HFFc6 (cell line): ENCODE results near the gene PLXDC1. TPM values are rescaled to one million over a fixed set of nuclear protein-coding genes. Genes with fewer than 3 reads are reported as not detected.
"Not testable (repeated sequence)": the region's sequence is repeated elsewhere in the genome, so short reads cannot be mapped to it uniquely, and the experiment has no call there.

Experiments
- DNase-seq: peaks from one replicate; pipeline ENCODE4 v3.0.0-alpha.2; 2018
- H3K27ac Mint-ChIP-seq: 2 replicates; pipeline ENCODE4 v1.8.0; 2020; ENCODE audit warnings: mild to moderate bottlenecking, mixed read lengths
- H3K27me3 Mint-ChIP-seq: 2 replicates; pipeline ENCODE4 v1.8.0; 2021; ENCODE audit warnings: mild to moderate bottlenecking, moderate library complexity, mixed read lengths; ENCODE audit not compliant: insufficient read depth
- H3K36me3 Mint-ChIP-seq: 2 replicates; pipeline ENCODE4 v1.8.0; 2021; ENCODE audit warnings: low read depth, mixed read lengths
- H3K4me1 Mint-ChIP-seq: 2 replicates; pipeline ENCODE4 v1.8.0; 2020; ENCODE audit warnings: low read depth, mixed read lengths
- H3K4me3 Mint-ChIP-seq: 2 replicates; pipeline ENCODE4 v1.8.0; 2020; ENCODE audit warnings: mild to moderate bottlenecking, moderate library complexity, mixed read lengths
- H3K9me3 Mint-ChIP-seq: 2 replicates; pipeline ENCODE4 v1.8.0; 2020; ENCODE audit warnings: mild to moderate bottlenecking, mixed read lengths
- total RNA-seq, 6 experiments: library from RNA; stranded (reverse); fragmentation: NEBNext Ultra II Directional; extraction: Animal tissue kit (Norgen Biotek cat#: 25700); gene quantifications; 2 replicates in 1 of 6; 3 replicates in 5 of 6; pipeline ENCODE4 v1.2.3, GENCODE V29; 2021
- TF ChIP-seq, protein P1 (sequence below): fragments of 200-600 bp; sonication (generic); IDR thresholded peaks from 2 replicates; pipeline ENCODE4 v1.5.0; 2021; ENCODE audit warnings: antibody characterized with exemption, mild to moderate bottlenecking

PLXDC1 gene
- total RNA-seq, 6 experiments from 2014 or later: 0.20 to 2.2 (median 0.69) TPM

GRCh38 chr17:39062846-39063680 lies 88.4 kb downstream of the PLXDC1 start:
- Mint-ChIP-seq H3K27me3 (peaks cover 17% of the 10 kb centered on the region), H3K36me3 (no peaks in the 10 kb centered on the region), H3K27ac (peak overlapping the region; percentile 26; the same call in 1 of the 2 replicates), H3K4me3 (peak overlapping the region; percentile 46), H3K9me3 (no peaks in the 10 kb centered on the region), H3K4me1 (peaks cover 33% of the 10 kb centered on the region)
- TF ChIP-seq, protein P1, sequence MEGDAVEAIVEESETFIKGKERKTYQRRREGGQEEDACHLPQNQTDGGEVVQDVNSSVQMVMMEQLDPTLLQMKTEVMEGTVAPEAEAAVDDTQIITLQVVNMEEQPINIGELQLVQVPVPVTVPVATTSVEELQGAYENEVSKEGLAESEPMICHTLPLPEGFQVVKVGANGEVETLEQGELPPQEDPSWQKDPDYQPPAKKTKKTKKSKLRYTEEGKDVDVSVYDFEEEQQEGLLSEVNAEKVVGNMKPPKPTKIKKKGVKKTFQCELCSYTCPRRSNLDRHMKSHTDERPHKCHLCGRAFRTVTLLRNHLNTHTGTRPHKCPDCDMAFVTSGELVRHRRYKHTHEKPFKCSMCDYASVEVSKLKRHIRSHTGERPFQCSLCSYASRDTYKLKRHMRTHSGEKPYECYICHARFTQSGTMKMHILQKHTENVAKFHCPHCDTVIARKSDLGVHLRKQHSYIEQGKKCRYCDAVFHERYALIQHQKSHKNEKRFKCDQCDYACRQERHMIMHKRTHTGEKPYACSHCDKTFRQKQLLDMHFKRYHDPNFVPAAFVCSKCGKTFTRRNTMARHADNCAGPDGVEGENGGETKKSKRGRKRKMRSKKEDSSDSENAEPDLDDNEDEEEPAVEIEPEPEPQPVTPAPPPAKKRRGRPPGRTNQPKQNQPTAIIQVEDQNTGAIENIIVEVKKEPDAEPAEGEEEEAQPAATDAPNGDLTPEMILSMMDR: no peak
- peak; percentile 39 for DNase-seq

DNA sequence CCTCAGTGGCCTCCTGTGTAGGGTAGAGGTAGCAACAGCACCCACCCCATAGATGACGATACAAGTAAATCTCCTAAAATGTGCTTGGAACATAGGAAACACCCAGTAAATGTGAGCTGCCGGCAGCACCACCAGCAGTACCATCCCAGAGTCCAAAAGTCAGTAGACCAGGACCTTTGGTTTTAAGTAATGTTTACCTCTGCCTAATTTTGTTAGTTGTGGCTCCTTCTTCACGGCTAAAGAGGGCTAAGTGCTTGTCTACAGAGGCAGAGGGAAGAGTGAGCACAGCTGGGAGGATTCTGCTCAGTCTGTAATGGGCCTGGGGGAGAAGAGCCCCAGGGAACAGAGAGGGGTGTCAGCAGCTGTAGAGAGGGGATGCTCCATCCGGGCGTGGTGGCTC lies 92.9 kb downstream of the PLXDC1 start:
- H3K27ac Mint-ChIP-seq: no peak overlapping the region
- H3K9me3 Mint-ChIP-seq: no peaks in the 10 kb centered on the region
- TF ChIP-seq, protein P1: no peak
- peaks cover 14% of the 10 kb centered on the region for H3K27me3 Mint-ChIP-seq
- peaks cover 30% of the 10 kb centered on the region for H3K4me1 Mint-ChIP-seq
- no peak for DNase-seq
- no peaks in the 10 kb centered on the region; the same call in 1 of the 2 replicates for H3K36me3 Mint-ChIP-seq
- no peak overlapping the region for H3K4me3 Mint-ChIP-seq

- TF ChIP-seq, protein P1: no peak
- DNase-seq: no peak
- peaks cover 22% of the 10 kb centered on the region for H3K4me1 Mint-ChIP-seq
- H3K9me3 Mint-ChIP-seq: no peaks in the 10 kb centered on the region
- H3K36me3 Mint-ChIP-seq: no peaks in the 10 kb centered on the region; the same call in 1 of the 2 replicates
- no peak overlapping the region for H3K27ac Mint-ChIP-seq
- H3K27me3 Mint-ChIP-seq: peaks cover 16% of the 10 kb centered on the region
- peak overlapping the region; percentile 81 for H3K4me3 Mint-ChIP-seq
Measured at GRCh38 chr17:39057701-39058206, 93.7 kb downstream of the PLXDC1 start.

- Mint-ChIP-seq H3K4me3 (no peak overlapping the region), H3K27me3 (peaks cover 14% of the 10 kb centered on the region), H3K36me3 (no peaks in the 10 kb centered on the region; the same call in 1 of the 2 replicates), H3K27ac (no peak overlapping the region), H3K4me1 (peaks cover 13% of the 10 kb centered on the region), H3K9me3 (peaks cover 7% of the 10 kb centered on the region; the same call in 1 of the 2 replicates)
- TF ChIP-seq, protein P1: no peak
- DNase-seq: no peak
Measured at GRCh38 chr17:39054111-39054645, 97.3 kb downstream of the PLXDC1 start.

GRCh38 chr17:39052423-39052822 lies 99.0 kb downstream of the PLXDC1 start:
- H3K27me3 Mint-ChIP-seq: peaks cover 14% of the 10 kb centered on the region
- H3K27ac Mint-ChIP-seq, DNase-seq, H3K4me3 Mint-ChIP-seq: not testable (repeated sequence)
- H3K36me3 Mint-ChIP-seq: peaks cover 10% of the 10 kb centered on the region
- peaks cover 22% of the 10 kb centered on the region for H3K9me3 Mint-ChIP-seq
- peaks cover 13% of the 10 kb centered on the region for H3K4me1 Mint-ChIP-seq
